Prostate gland (tissue), 2 donors: ENCODE results near the gene VWA1. TPM values are rescaled to one million over a fixed set of nuclear protein-coding genes. Genes with fewer than 3 reads are reported as not detected.

Experiments used
- DNase-seq: peaks from one replicate; pipeline ENCODE4 v3.0.0-alpha.2; 2019; ENCODE audit warnings: low spot score
- H3K27ac ChIP-seq, 2 donors: fragments of 200-600 bp; sonication (generic); 2 replicates each; pipeline ENCODE4 v1.5.1; 2017 to 2019
- H3K27me3 ChIP-seq: fragments of 200-600 bp; sonication (generic); replicated peaks from 2 replicates; pipeline ENCODE4 v1.5.1; 2019; ENCODE audit not compliant: insufficient read depth
- H3K36me3 ChIP-seq, 2 donors: fragments of 200-600 bp; sonication (generic); 1 replicate in 1 of 2; 2 replicates in 1 of 2; pipeline versions ENCODE4 v1.5.1 to v1.8.1; 2017 to 2019
- H3K4me1 ChIP-seq: fragments of 200-600 bp; sonication (generic); replicated peaks from 2 replicates; pipeline ENCODE4 v1.5.1; 2019
- H3K4me3 ChIP-seq, 2 donors: fragments of 200-600 bp; sonication (generic); 2 replicates each; pipeline ENCODE4 v1.5.1; 2017 to 2019
- H3K9me3 ChIP-seq: fragments of 200-600 bp; sonication (generic); 2 replicates; pipeline ENCODE4 v1.5.1; 2017
- POLR2A ChIP-seq: fragments of 450-650 bp; IDR thresholded peaks from one replicate; pipeline ENCODE4 v1.6.1; 2016; ENCODE audit warnings: antibody characterized with exemption, mild to moderate bottlenecking
- POLR2AphosphoS5 ChIP-seq: sonication (generic); formaldehyde crosslinking; IDR thresholded peaks from one replicate; pipeline ENCODE4 v1.6.1; 2017; ENCODE audit warnings: antibody characterized with exemption
- WGBS: methylation state at CpG from one replicate; pipeline ENCODE4 v1.1.5; 2018; 5-methylcytosine and 5-hydroxymethylcytosine counted together
- intact Hi-C: fragments of 100-400 bp; cut with DNase I; formaldehyde crosslinking; loops from one replicate; pipeline ENCODE4 v1.14.2; 2022
- total RNA-seq, 2 donors: library from RNA; depleted of rRNA; stranded (reverse); fragments of >200 nt; gene quantifications; one replicate each; pipeline ENCODE4 v1.1.0, GENCODE V29; 2016
- TF ChIP-seq, protein P1 (sequence below), 4 experiments: fragments of 200-600 bp in 2 of 4; fragments of 450-650 bp in 2 of 4; sonication (generic) in 2 of 4; IDR thresholded peaks; 1 replicate in 3 of 4; 2 replicates in 1 of 4; pipeline ENCODE4 v1.5.1; 2016 to 2019; ENCODE audit warnings: antibody characterized with exemption in 4 of 4, mild to moderate bottlenecking in 2 of 4, moderate library complexity in 2 of 4

Gene VWA1
- total RNA-seq, 2 donors from 2014 or later: 191 to 227 TPM

GRCh38 chr1:1421907-1422464 lies 13.5 kb upstream of the VWA1 start:
- H3K27me3 ChIP-seq: no peaks in the 10 kb centered on the region
- peak overlapping the region; percentile 64 to 77 for H3K27ac ChIP-seq
- H3K9me3 ChIP-seq: no peaks in the 10 kb centered on the region
- H3K4me1 ChIP-seq: peaks cover 6% of the 10 kb centered on the region
- no peak for DNase-seq
- WGBS: 81% methylated on average over 7 of the region's 7 CpGs
- no peak overlapping the region for H3K4me3 ChIP-seq
- TF ChIP-seq, protein P1, sequence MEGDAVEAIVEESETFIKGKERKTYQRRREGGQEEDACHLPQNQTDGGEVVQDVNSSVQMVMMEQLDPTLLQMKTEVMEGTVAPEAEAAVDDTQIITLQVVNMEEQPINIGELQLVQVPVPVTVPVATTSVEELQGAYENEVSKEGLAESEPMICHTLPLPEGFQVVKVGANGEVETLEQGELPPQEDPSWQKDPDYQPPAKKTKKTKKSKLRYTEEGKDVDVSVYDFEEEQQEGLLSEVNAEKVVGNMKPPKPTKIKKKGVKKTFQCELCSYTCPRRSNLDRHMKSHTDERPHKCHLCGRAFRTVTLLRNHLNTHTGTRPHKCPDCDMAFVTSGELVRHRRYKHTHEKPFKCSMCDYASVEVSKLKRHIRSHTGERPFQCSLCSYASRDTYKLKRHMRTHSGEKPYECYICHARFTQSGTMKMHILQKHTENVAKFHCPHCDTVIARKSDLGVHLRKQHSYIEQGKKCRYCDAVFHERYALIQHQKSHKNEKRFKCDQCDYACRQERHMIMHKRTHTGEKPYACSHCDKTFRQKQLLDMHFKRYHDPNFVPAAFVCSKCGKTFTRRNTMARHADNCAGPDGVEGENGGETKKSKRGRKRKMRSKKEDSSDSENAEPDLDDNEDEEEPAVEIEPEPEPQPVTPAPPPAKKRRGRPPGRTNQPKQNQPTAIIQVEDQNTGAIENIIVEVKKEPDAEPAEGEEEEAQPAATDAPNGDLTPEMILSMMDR (IDR thresholded peaks at IDR 0.05): no peak
- TF ChIP-seq POLR2A (no peak), POLR2AphosphoS5 (no peak)
- no peaks in the 10 kb centered on the region for H3K36me3 ChIP-seq
- intact Hi-C loops: no loop called here

- H3K27ac ChIP-seq: no peak overlapping the region
- H3K4me1 ChIP-seq: peaks cover 6% of the 10 kb centered on the region
Observed at GRCh38 chr1:1422465-1423244, 12.8 kb upstream of the VWA1 start.

DNA sequence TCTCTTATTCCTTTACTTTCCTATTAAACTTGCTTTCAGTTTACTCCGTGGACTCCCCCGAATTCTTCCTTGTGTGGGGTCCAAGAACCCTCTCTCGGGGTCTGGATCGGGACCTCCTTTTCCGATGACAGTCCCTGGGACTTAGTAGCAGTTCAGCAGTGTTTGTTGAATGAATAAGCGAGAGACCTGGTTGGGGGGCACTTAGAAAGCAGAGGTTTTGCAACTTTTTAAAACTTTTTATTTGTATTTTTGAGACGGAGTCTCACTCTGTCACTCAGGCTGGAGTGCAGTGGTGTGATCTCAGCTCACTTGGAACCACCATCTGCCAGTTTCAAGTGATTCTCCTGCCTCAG lies 12.3 kb upstream of the VWA1 start:
- intact Hi-C loops: no loop called here
- TF ChIP-seq POLR2AphosphoS5: no peak
- no peak for TF ChIP-seq POLR2A
- TF ChIP-seq, protein P1 (IDR thresholded peaks at IDR 0.05): no peak
- no peak overlapping the region for H3K27ac ChIP-seq

More at GRCh38 chr1:1422465-1423244, 12.8 kb upstream of the VWA1 start:
- intact Hi-C loops: no loop called here
- no peaks in the 10 kb centered on the region for H3K36me3 ChIP-seq
- no peak for TF ChIP-seq POLR2A
- no peaks in the 10 kb centered on the region for H3K9me3 ChIP-seq
- WGBS: 60% methylated on average over 29 of the region's 29 CpGs
- no peaks in the 10 kb centered on the region for H3K27me3 ChIP-seq
- H3K4me3 ChIP-seq: no peak overlapping the region
- DNase-seq: no peak

GRCh38 chr1:1424707-1425106 lies 10.8 kb upstream of the VWA1 start:
- no peaks in the 10 kb centered on the region for H3K36me3 ChIP-seq
- no peaks in the 10 kb centered on the region for H3K27me3 ChIP-seq
- 84% methylated on average over 15 of the region's 15 CpGs for WGBS
- no peak overlapping the region for H3K27ac ChIP-seq
- H3K4me3 ChIP-seq: no peak overlapping the region
- H3K4me1 ChIP-seq: peaks cover 5% of the 10 kb centered on the region
- DNase-seq: no peak
- intact Hi-C loops: no loop called here
- TF ChIP-seq POLR2AphosphoS5: no peak
- TF ChIP-seq, protein P1 (IDR thresholded peaks at IDR 0.05): no peak
- TF ChIP-seq POLR2A: no peak
- H3K9me3 ChIP-seq: no peaks in the 10 kb centered on the region

More for the DNA sequence above, 12.3 kb upstream of the VWA1 start:
- 91% methylated on average over 7 of the region's 7 CpGs for WGBS
- DNase-seq: no peak
- Histone ChIP-seq H3K36me3 (no peaks in the 10 kb centered on the region), H3K9me3 (no peaks in the 10 kb centered on the region), H3K27me3 (no peaks in the 10 kb centered on the region), H3K4me1 (peaks cover 6% of the 10 kb centered on the region), H3K4me3 (no peak overlapping the region)

GRCh38 chr1:1425426-1425752 lies 10.1 kb upstream of the VWA1 start:
- H3K27ac ChIP-seq: no peak overlapping the region
- H3K36me3 ChIP-seq: no peaks in the 10 kb centered on the region
- no peak for TF ChIP-seq POLR2AphosphoS5
- no peaks in the 10 kb centered on the region for H3K9me3 ChIP-seq
- no peak for DNase-seq
- no peaks in the 10 kb centered on the region for H3K27me3 ChIP-seq
- 74% methylated on average over 12 of the region's 12 CpGs for WGBS
- peaks cover 6% of the 10 kb centered on the region for H3K4me1 ChIP-seq
- no peak overlapping the region for H3K4me3 ChIP-seq
- intact Hi-C loops: no loop called here
